ENCODE results near the gene MED6.

MED6 gene

DNA sequence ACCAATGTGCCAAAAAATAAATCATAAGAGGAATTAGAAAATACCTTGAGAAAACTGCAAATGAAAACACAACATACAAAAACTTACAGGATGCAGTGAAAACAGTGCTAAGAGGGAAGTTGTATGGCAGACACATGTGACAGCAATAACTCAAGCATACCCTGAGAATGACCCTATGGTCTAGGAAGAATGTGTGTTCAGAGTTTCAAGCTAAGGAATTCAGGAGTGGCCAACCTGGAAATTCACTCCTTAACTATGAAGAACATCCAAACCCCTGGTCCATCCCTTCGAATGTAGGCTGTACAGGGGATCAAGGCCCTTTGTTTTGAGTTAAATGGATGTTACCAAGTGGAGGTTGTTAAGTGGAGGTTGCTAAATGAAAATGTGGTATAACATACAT, 24.5 kb upstream of the MED6 start:
- H3K4me2 ChIP-seq (ENCODE audit: low read length), result no peak overlapping the region
- no peak overlapping the region for H2BK5ac ChIP-seq (ENCODE audit: low read depth, low read length, poor library complexity)
- no peaks in the 10 kb centered on the region for H3K79me2 ChIP-seq (ENCODE audit: control insufficient read depth, insufficient read depth, low read length, poor library complexity)
- DNase-seq, result peak; percentile 33 to 77
- no peak overlapping the region for H3K18ac ChIP-seq (ENCODE audit: low read length)
- no peaks in the 10 kb centered on the region for H3K4me1 ChIP-seq (ENCODE audit: control insufficient read depth in 1 of 2, insufficient read depth in 2 of 2, low read length in 2 of 2)
- no peaks in the 10 kb centered on the region for H3K27me3 ChIP-seq (ENCODE audit: insufficient read depth, low read length)
- H3K9ac ChIP-seq (ENCODE audit: low read length), result no peak overlapping the region
- no peak overlapping the region for H3K4me3 ChIP-seq (ENCODE audit: low read depth, low read length)
- no peak overlapping the region for H3K14ac ChIP-seq (ENCODE audit: low read length)
- no peak overlapping the region for H2AFZ ChIP-seq (ENCODE audit: insufficient read depth, low read length, poor library complexity)
- H3K23ac ChIP-seq (ENCODE audit: low read length), result no peak overlapping the region
- no peak overlapping the region for H4K12ac ChIP-seq (ENCODE audit: low read depth, low read length)
- H3K4ac ChIP-seq (ENCODE audit: low read depth, low read length), result no peak overlapping the region
- H2BK12ac ChIP-seq (ENCODE audit: low read length), result no peak overlapping the region
- no peak overlapping the region for H4K91ac ChIP-seq (ENCODE audit: low read depth, low read length)
- no CpG with 5 or more reads among the region's 1 CpG for WGBS (ENCODE audit: extremely low coverage, insufficient coverage, insufficient read length)
- no peak overlapping the region for H4K8ac ChIP-seq (ENCODE audit: low read depth, low read length)
- H3K79me1 ChIP-seq (ENCODE audit: low read length), result no peaks in the 10 kb centered on the region
- H3K9me3 ChIP-seq (ENCODE audit: insufficient read depth, low read depth, low read length), result no peaks in the 10 kb centered on the region
- H2AK5ac ChIP-seq (ENCODE audit: low read length), result no peak overlapping the region
- no peak overlapping the region for H2BK120ac ChIP-seq (ENCODE audit: insufficient read depth, low read length, poor library complexity)
- H3K27ac ChIP-seq (ENCODE audit: low read depth, low read length), result no peak overlapping the region
- H3K36me3 ChIP-seq (ENCODE audit: control insufficient read depth in 1 of 2, insufficient read depth in 2 of 2, low read length in 2 of 2), result no peaks in the 10 kb centered on the region

DNA sequence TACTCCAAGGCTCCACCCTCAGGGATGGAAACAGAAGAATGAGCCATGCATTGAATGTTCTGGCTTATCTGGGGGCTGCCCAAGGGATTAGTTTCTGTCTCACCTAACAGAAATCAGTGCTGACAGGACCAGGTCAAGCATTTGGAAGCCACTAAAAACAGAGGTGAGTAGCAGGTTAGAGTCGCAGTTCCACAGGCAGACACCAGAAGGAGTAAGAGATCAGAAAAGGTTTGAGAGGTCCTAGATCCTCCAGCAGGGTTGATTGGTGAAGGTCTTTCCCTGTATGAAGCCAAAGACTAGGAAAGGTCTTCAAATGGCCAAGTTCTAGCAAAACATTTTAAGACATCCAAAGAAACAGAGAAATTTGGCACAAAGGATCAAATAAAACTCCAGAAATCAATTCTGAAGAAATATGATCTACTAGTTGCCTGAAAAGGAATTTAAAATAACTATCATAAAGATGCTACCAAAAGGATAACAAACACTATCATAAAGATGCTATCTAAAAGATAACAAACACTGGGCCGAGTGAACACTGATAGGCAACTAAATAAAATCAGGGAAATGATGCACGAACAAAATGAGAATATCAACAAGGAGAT, 21.8 kb upstream of the MED6 start:
- Histone ChIP-seq H4K8ac (ENCODE audit: low read depth, low read length) (no peak overlapping the region), H2BK5ac (ENCODE audit: low read depth, low read length, poor library complexity) (no peak overlapping the region), H3K36me3 (ENCODE audit: control insufficient read depth in 1 of 2, insufficient read depth in 2 of 2, low read length in 2 of 2) (no peaks in the 10 kb centered on the region), H3K18ac (ENCODE audit: low read length) (no peak overlapping the region), H3K9ac (ENCODE audit: low read length) (no peak overlapping the region), H3K4me2 (ENCODE audit: low read length) (no peak overlapping the region), H3K9me3 (ENCODE audit: insufficient read depth, low read depth, low read length) (no peaks in the 10 kb centered on the region), H3K27me3 (ENCODE audit: insufficient read depth, low read length) (no peaks in the 10 kb centered on the region), H4K91ac (ENCODE audit: low read depth, low read length) (no peak overlapping the region), H3K14ac (ENCODE audit: low read length) (no peak overlapping the region), H2BK12ac (ENCODE audit: low read length) (no peak overlapping the region), H2BK120ac (ENCODE audit: insufficient read depth, low read length, poor library complexity) (no peak overlapping the region), H3K27ac (ENCODE audit: low read depth, low read length) (no peak overlapping the region), H3K4ac (ENCODE audit: low read depth, low read length) (no peak overlapping the region), H4K12ac (ENCODE audit: low read depth, low read length) (no peak overlapping the region), H3K23ac (ENCODE audit: low read length) (no peak overlapping the region), H3K79me2 (ENCODE audit: control insufficient read depth, insufficient read depth, low read length, poor library complexity) (no peaks in the 10 kb centered on the region), H3K4me1 (ENCODE audit: control insufficient read depth in 1 of 2, insufficient read depth in 2 of 2, low read length in 2 of 2) (no peaks in the 10 kb centered on the region), H2AFZ (ENCODE audit: insufficient read depth, low read length, poor library complexity) (no peak overlapping the region), H3K79me1 (ENCODE audit: low read length) (no peaks in the 10 kb centered on the region), H3K4me3 (ENCODE audit: low read depth, low read length) (no peak overlapping the region), H2AK5ac (ENCODE audit: low read length) (no peak overlapping the region)
- WGBS (ENCODE audit: extremely low coverage, insufficient coverage, insufficient read length), result no CpG with 5 or more reads among the region's 3 CpGs
- DNase-seq, result peak; percentile 50 to 81

DNA sequence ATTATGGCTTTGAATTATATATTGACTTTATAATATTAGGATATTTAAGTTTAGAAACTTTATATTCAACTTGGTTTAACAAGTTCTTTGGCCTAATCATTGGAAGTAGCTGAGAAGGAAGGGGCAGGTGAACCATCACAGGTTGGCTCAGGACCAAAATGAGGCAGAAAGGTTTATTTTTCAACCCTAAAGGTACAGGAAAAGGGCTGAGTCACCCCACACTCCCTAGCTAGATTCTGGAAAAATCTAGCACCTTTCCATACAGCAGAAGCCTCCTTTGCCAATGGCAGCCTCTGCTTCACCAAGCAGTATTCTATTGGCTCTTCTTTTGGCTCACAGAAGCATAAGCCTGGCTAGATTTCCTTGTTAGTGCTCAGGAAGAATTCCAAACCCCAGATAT, 19.3 kb upstream of the MED6 start:
- Histone ChIP-seq H4K12ac (ENCODE audit: low read depth, low read length) (no peak overlapping the region), H3K4me1 (ENCODE audit: control insufficient read depth in 1 of 2, insufficient read depth in 2 of 2, low read length in 2 of 2) (no peaks in the 10 kb centered on the region), H4K91ac (ENCODE audit: low read depth, low read length) (no peak overlapping the region), H3K9ac (ENCODE audit: low read length) (no peak overlapping the region), H2BK12ac (ENCODE audit: low read length) (no peak overlapping the region), H3K4ac (ENCODE audit: low read depth, low read length) (no peak overlapping the region), H3K4me3 (ENCODE audit: low read depth, low read length) (no peak overlapping the region), H2BK120ac (ENCODE audit: insufficient read depth, low read length, poor library complexity) (no peak overlapping the region), H4K8ac (ENCODE audit: low read depth, low read length) (no peak overlapping the region), H3K27ac (ENCODE audit: low read depth, low read length) (no peak overlapping the region), H3K23ac (ENCODE audit: low read length) (no peak overlapping the region), H3K36me3 (ENCODE audit: control insufficient read depth in 1 of 2, insufficient read depth in 2 of 2, low read length in 2 of 2) (no peaks in the 10 kb centered on the region), H2BK5ac (ENCODE audit: low read depth, low read length, poor library complexity) (no peak overlapping the region), H3K27me3 (ENCODE audit: insufficient read depth, low read length) (no peaks in the 10 kb centered on the region), H3K14ac (ENCODE audit: low read length) (no peak overlapping the region), H2AK5ac (ENCODE audit: low read length) (no peak overlapping the region), H3K79me2 (ENCODE audit: control insufficient read depth, insufficient read depth, low read length, poor library complexity) (no peaks in the 10 kb centered on the region), H3K18ac (ENCODE audit: low read length) (no peak overlapping the region), H3K4me2 (ENCODE audit: low read length) (no peak overlapping the region), H2AFZ (ENCODE audit: insufficient read depth, low read length, poor library complexity) (no peak overlapping the region), H3K79me1 (ENCODE audit: low read length) (no peaks in the 10 kb centered on the region), H3K9me3 (ENCODE audit: insufficient read depth, low read depth, low read length) (no peaks in the 10 kb centered on the region)
- DNase-seq, result no peak

DNA sequence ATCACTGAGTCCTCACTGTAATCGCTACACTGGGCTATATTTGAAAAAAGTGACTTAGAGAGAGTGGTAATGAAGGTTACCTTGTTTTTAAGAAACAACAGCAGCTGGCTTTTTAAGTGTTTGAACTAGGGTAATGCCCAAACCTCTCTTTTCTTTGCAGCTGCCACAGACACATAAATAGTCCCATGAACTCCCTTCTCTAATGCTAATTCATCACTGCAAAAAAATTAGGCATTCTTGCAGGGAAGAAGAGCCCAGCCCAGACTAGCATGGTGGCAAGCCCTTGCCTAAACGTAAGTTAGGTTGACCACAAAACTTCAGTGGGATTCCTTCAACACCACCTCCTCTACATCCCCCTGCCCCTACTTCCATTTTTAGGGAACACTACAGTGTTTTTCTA, 17.9 kb upstream of the MED6 start:
- DNase-seq, result no peak
- H2AFZ ChIP-seq (ENCODE audit: insufficient read depth, low read length, poor library complexity), result no peak overlapping the region
- no peaks in the 10 kb centered on the region for H3K9me3 ChIP-seq (ENCODE audit: insufficient read depth, low read depth, low read length)
- no peaks in the 10 kb centered on the region for H3K27me3 ChIP-seq (ENCODE audit: insufficient read depth, low read length)
- H3K14ac ChIP-seq (ENCODE audit: low read length), result no peak overlapping the region
- H3K27ac ChIP-seq (ENCODE audit: low read depth, low read length), result no peak overlapping the region
- no peaks in the 10 kb centered on the region for H3K4me1 ChIP-seq (ENCODE audit: control insufficient read depth in 1 of 2, insufficient read depth in 2 of 2, low read length in 2 of 2)
- no peak overlapping the region for H3K18ac ChIP-seq (ENCODE audit: low read length)
- H2BK120ac ChIP-seq (ENCODE audit: insufficient read depth, low read length, poor library complexity), result no peak overlapping the region
- H3K23ac ChIP-seq (ENCODE audit: low read length), result no peak overlapping the region
- H4K91ac ChIP-seq (ENCODE audit: low read depth, low read length), result no peak overlapping the region
- no peak overlapping the region for H3K9ac ChIP-seq (ENCODE audit: low read length)
- H3K4me2 ChIP-seq (ENCODE audit: low read length), result no peak overlapping the region
- no peaks in the 10 kb centered on the region for H3K79me1 ChIP-seq (ENCODE audit: low read length)
- H3K36me3 ChIP-seq (ENCODE audit: control insufficient read depth in 1 of 2, insufficient read depth in 2 of 2, low read length in 2 of 2), result no peaks in the 10 kb centered on the region
- no peak overlapping the region for H2AK5ac ChIP-seq (ENCODE audit: low read length)
- H4K12ac ChIP-seq (ENCODE audit: low read depth, low read length), result no peak overlapping the region
- H3K4me3 ChIP-seq (ENCODE audit: low read depth, low read length), result no peak overlapping the region
- no peak overlapping the region for H2BK12ac ChIP-seq (ENCODE audit: low read length)
- no peak overlapping the region for H2BK5ac ChIP-seq (ENCODE audit: low read depth, low read length, poor library complexity)
- H3K79me2 ChIP-seq (ENCODE audit: control insufficient read depth, insufficient read depth, low read length, poor library complexity), result no peaks in the 10 kb centered on the region
- no peak overlapping the region for H4K8ac ChIP-seq (ENCODE audit: low read depth, low read length)
- no peak overlapping the region for H3K4ac ChIP-seq (ENCODE audit: low read depth, low read length)
- WGBS (ENCODE audit: extremely low coverage, insufficient coverage, insufficient read length), result no CpG with 5 or more reads among the region's 2 CpGs

Data from trophoblast cell (in vitro differentiated cells and primary cell).